Fibroblast of the aortic adventitia (primary cell): ENCODE measurements around the gene MPV17. TPM values are rescaled to one million over a fixed set of nuclear protein-coding genes. Genes with fewer than 3 reads are reported as not detected.

Source experiments
- DNase-seq: peaks from one replicate; pipeline ENCODE4 v3.0.0-alpha.2; 2010; ENCODE audit warnings: low read depth
- H3K4me3 ChIP-seq: 2 replicates; pipeline ENCODE4 v1.5.1; 2011; ENCODE audit warnings: low read depth, mild to moderate bottlenecking, control low read depth, low read length, moderate library complexity
- CTCF ChIP-seq: IDR thresholded peaks from 2 replicates; pipeline ENCODE4 v1.5.1; 2011; ENCODE audit warnings: mild to moderate bottlenecking, low read length, control low read depth, inconsistent platforms; ENCODE audit not compliant: insufficient read depth
- total RNA-seq: library from RNA; depleted of rRNA; stranded (reverse); fragments of >200 nt; gene quantifications from 2 replicates; pipeline ENCODE4 v1.2.3, GENCODE V29; 2012; ENCODE audit warnings: low replicate concordance

The MPV17 gene
- total RNA-seq, 1 donor = 92.8 TPM

GRCh38 chr2:27351802-27352598 lies 29.1 kb upstream of the MPV17 start:
- DNase-seq = no peak
- H3K4me3 ChIP-seq = no peak overlapping the region
- TF ChIP-seq CTCF = no peak

- H3K4me3 ChIP-seq = no peak overlapping the region
- TF ChIP-seq CTCF = no peak
- DNase-seq = no peak
Measured at GRCh38 chr2:27350106-27350693, 27.3 kb upstream of the MPV17 start.

- H3K4me3 ChIP-seq = no peak overlapping the region
- no peak for DNase-seq
- TF ChIP-seq CTCF = no peak
Measured at GRCh38 chr2:27347641-27348040, 24.7 kb upstream of the MPV17 start.

GRCh38 chr2:27336173-27336572 lies 13.3 kb upstream of the MPV17 start:
- no peak overlapping the region for H3K4me3 ChIP-seq
- no peak for DNase-seq
- TF ChIP-seq CTCF = no peak

- no peak for DNase-seq
Measured at GRCh38 chr2:27335311-27335710, 12.4 kb upstream of the MPV17 start.

GRCh38 chr2:27324720-27325119 lies 1.8 kb upstream of the MPV17 start:
- H3K4me3 ChIP-seq = no peak overlapping the region
- DNase-seq = no peak
- no peak for TF ChIP-seq CTCF

More at GRCh38 chr2:27335311-27335710, 12.4 kb upstream of the MPV17 start:
- no peak for TF ChIP-seq CTCF
- H3K4me3 ChIP-seq = no peak overlapping the region
